ENCODE results near the gene GREB1. TPM values are rescaled to one million over a fixed set of nuclear protein-coding genes. Genes with fewer than 3 reads are reported as not detected.

Gene GREB1
- total RNA-seq, 2 donors from 2014 or later = 3.1 to 7.6 TPM

DNA sequence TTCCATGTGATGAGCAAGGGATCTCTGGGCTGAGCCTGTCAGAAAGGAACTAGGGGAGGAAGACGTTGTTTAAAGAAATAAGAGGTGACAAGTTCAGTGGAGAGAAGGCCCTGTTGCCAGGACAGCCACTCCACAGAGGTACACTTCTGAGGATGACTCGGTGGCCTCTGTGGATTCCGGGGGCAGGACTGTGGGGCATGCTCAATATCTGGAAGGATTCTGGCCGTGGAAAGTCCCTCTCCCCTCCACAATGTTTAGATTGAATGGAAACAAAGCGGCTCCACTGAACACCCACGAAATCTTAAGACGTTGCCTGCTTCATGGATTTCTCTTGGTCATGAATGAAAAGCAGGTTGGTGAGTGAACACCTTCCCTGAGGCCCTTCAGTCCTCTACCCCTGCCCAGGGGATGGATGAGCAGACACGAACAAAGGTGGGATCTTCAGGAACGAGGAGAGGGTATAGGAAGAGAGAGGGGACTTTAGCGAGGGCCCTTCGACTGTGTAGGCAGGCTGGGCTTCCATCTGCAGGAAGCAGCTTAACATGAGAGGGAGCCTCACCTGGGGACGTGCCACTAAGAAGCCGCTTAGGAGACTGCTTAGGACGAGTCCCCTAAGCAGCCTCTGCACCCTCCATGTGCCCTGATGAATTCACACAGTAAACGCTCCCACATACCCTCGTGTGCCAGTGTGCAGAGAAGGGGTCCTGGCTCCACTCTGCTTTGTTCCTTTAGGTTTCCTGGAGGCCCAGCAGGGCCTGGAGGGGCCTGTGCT, 134.2 kb downstream of the GREB1 start:
- Histone ChIP-seq H3K9me3 (no peaks in the 10 kb centered on the region), H3K4me1 (peaks cover 0 to 12% of the 10 kb centered on the region in 2 donors), H3K27me3 (no peaks in the 10 kb centered on the region), H3K4me3 (no peak overlapping the region), H3K27ac (no peak overlapping the region), H3K36me3 (no peaks in the 10 kb centered on the region)
- TF ChIP-seq, protein P1, sequence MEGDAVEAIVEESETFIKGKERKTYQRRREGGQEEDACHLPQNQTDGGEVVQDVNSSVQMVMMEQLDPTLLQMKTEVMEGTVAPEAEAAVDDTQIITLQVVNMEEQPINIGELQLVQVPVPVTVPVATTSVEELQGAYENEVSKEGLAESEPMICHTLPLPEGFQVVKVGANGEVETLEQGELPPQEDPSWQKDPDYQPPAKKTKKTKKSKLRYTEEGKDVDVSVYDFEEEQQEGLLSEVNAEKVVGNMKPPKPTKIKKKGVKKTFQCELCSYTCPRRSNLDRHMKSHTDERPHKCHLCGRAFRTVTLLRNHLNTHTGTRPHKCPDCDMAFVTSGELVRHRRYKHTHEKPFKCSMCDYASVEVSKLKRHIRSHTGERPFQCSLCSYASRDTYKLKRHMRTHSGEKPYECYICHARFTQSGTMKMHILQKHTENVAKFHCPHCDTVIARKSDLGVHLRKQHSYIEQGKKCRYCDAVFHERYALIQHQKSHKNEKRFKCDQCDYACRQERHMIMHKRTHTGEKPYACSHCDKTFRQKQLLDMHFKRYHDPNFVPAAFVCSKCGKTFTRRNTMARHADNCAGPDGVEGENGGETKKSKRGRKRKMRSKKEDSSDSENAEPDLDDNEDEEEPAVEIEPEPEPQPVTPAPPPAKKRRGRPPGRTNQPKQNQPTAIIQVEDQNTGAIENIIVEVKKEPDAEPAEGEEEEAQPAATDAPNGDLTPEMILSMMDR (IDR thresholded peaks at IDR 0.05) = no peak
- DNase-seq (ENCODE audit: low spot score) = no peak

DNA sequence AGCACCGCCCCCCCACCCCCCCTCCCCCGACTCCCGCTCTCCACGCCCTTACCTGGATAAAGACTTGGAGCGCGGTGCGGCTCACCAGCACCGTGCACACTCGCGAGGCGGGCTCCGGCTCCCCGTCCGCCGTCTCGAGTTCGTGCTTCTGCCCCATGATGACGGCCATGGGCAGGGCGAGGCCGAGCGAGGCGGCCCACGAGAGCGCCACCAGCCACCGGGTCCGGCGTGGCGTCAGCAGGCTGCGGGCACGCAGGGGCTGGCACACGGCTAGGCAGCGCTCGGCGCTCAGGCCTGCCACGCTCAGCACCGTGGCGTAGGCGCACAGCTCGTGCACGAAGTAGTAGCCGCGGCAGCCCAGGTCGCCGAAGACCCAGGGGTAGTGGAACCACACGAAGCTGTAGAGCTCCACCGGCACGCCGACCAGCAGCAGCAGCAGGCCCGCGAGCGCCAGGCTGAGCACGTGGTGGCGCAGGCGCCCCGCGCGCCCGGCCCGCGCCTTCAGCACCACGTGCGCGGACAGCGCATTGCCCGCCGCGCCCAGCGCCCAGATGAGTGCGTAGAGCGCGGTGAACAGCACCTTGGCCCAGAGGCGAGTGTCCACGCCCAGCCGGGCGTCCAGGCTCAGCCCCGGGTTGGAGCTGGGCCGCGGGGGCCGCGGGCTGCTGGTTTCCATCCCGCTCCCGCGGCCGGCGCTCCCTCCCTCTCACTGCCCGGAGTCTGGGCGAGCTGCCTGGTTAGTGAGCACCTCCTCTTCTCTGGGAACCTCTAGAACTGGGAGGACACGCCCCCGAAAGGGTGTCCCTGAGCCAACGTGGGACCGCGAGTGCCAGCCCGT, 135.8 kb downstream of the GREB1 start, which contains the start of gene NTSR2:
Gene NTSR2 (minus strand): TSS at position 742 of the 838 bp plus-strand sequence. CDS start 66 bp downstream, at position 676.
- Histone ChIP-seq H3K27me3 (no peaks in the 10 kb centered on the region), H3K36me3 (no peaks in the 10 kb centered on the region), H3K4me3 (peak within 1 kb of the TSS in 1 of 2 donors; percentile 7), H3K9me3 (no peaks in the 10 kb centered on the region), H3K4me1 (peaks cover 0 to 12% of the 10 kb centered on the region in 2 donors), H3K27ac (peak within 1 kb of the TSS in 1 of 2 donors; percentile 3)
- no peak for DNase-seq (ENCODE audit: low spot score)
- TF ChIP-seq, protein P1 (IDR thresholded peaks at IDR 0.05) = peak in 1 of 2 donors; percentile 32

DNA sequence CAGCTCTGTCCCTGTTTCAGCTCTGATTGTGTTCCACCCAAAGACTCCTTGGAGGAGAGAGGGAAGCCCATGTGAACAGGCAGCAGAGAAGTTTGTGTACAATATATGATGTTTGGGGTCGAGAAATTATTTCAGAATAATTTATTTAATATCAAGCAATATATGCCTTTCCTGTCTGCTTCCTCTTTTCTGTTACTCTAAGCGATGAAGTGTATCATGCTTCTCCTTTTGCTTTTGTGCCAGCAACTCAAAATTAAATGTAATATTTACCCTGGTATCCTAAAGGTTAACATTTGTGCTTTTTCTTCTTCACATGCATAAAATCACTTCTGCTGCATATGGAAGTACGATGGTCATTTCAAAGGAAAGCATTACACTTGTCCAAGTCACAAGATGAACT, 138.6 kb downstream of the GREB1 start:
- peaks cover 0 to 21% of the 10 kb centered on the region in 2 donors for H3K4me1 ChIP-seq
- H3K27me3 ChIP-seq = no peaks in the 10 kb centered on the region
- H3K9me3 ChIP-seq = no peaks in the 10 kb centered on the region
- H3K36me3 ChIP-seq = no peaks in the 10 kb centered on the region
- no peak overlapping the region for H3K4me3 ChIP-seq
- TF ChIP-seq, protein P1 (IDR thresholded peaks at IDR 0.05) = no peak
- no peak for DNase-seq (ENCODE audit: low spot score)
- H3K27ac ChIP-seq = no peak overlapping the region

DNA sequence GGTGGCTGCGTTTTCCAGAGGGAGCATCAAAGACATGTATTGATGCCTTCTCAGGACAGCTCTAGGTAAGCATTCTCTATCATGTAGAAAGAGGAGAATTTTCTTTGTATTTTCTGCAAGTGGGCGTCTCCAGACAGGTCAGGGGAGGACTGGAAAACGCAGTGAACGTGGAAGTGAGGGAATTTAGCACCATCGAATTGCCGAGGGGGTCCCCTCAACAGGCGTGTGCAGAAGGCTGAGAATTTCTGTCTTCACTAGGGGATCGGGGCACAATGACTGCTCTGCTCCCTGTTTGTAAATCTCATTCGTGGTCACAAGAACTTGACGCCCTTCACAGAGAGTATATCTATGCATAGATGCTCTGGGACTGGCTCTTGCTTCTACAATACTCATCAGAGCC, 141.1 kb downstream of the GREB1 start:
- Histone ChIP-seq H3K4me1 (peaks cover 0 to 13% of the 10 kb centered on the region in 2 donors), H3K36me3 (no peaks in the 10 kb centered on the region), H3K9me3 (no peaks in the 10 kb centered on the region), H3K27me3 (no peaks in the 10 kb centered on the region), H3K27ac (no peak overlapping the region), H3K4me3 (no peak overlapping the region)
- DNase-seq (ENCODE audit: low spot score) = no peak
- TF ChIP-seq, protein P1 (IDR thresholded peaks at IDR 0.05) = no peak

DNA sequence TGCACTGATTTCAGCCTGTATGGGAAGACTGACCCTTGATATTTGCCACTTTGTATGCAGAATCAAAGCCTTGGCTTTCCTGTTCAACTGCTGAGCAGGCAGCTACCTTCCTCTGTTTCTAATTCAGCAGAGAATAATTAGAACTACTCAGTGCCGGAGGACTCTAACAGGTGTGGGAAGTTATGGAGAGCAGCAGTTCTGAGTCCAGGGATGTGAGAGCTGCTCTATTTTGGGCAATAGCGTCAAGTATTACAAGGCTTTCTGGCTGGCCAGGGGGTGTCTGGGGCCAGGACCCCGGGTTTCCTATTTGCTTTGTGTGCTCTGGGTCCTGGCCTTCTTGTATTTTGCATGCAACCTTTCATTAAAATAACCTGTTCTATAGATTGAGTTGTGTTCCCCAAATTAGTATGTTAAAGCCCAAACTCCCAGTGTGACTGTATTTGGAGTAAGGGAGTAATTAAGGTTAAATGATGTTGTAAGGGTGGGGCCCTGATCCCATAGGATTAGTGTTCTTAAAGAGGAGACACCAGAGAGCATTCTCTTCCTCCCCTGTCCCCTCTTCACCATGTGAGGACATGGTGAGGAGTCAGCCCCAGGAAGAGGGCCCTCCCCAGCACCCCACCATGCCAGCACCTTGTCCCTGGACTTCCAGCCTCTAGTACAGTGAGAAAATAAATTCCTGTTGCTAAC, 141.7 kb downstream of the GREB1 start:
- Histone ChIP-seq H3K27me3 (no peaks in the 10 kb centered on the region), H3K4me3 (no peak overlapping the region), H3K27ac (peak overlapping the region in 1 of 2 donors; percentile 43), H3K9me3 (no peaks in the 10 kb centered on the region), H3K36me3 (no peaks in the 10 kb centered on the region), H3K4me1 (peaks cover 0 to 8% of the 10 kb centered on the region in 2 donors)
- DNase-seq (ENCODE audit: low spot score) = no peak
- TF ChIP-seq, protein P1 (IDR thresholded peaks at IDR 0.05) = no peak
